HepG2 (cell line): Measurements from ENCODE around the gene ST3GAL2. TPM values are rescaled to one million over a fixed set of nuclear protein-coding genes. Genes with fewer than 3 reads are reported as not detected.

Source experiments
- ASH2L ChIP-seq: fragments of 300-600, 200-600 bp; sonication (generic); IDR thresholded peaks from 2 replicates; pipeline ENCODE4 v1.7.0; 2017; ENCODE audit warnings: low read depth, mild to moderate bottlenecking, moderate library complexity, mixed read lengths, low read length; ENCODE audit not compliant: insufficient read length
- ATRX ChIP-seq: sonication (generic); formaldehyde crosslinking; IDR thresholded peaks from 2 replicates; pipeline ENCODE4 v1.4.0; 2020; ENCODE audit warnings: missing genetic modification reagents, borderline replicate concordance
- CHD4 ChIP-seq: fragments of 200-600 bp; sonication (generic); IDR thresholded peaks from 2 replicates; pipeline ENCODE4 v1.7.0; 2017; ENCODE audit warnings: mild to moderate bottlenecking, low read length, borderline replicate concordance
- CREBL2 ChIP-seq: sonication (generic); formaldehyde crosslinking; IDR thresholded peaks from 2 replicates; pipeline ENCODE4 v1.8.1; 2023; ENCODE audit warnings: missing genetic modification reagents, mild to moderate bottlenecking, borderline replicate concordance
- ELF1 ChIP-seq: sonication (generic); formaldehyde crosslinking; IDR thresholded peaks from 2 replicates; pipeline ENCODE4 v1.4.0; 2020; ENCODE audit warnings: missing genetic modification reagents
- FOXP4 ChIP-seq: sonication (generic); formaldehyde crosslinking; IDR thresholded peaks from 2 replicates; pipeline ENCODE4 v1.4.0; 2020; ENCODE audit warnings: missing genetic modification reagents
- GMEB1 ChIP-seq: sonication (generic); formaldehyde crosslinking; IDR thresholded peaks from 2 replicates; pipeline ENCODE4 v1.5.1; 2020; ENCODE audit warnings: missing genetic modification reagents, mild to moderate bottlenecking, borderline replicate concordance
- HOXA7 ChIP-seq: sonication (generic); formaldehyde crosslinking; IDR thresholded peaks from 2 replicates; pipeline ENCODE4 v1.8.1; 2022; ENCODE audit warnings: mild to moderate bottlenecking, missing genetic modification reagents, moderate library complexity
- LBX2 ChIP-seq: sonication (generic); formaldehyde crosslinking; IDR thresholded peaks from 2 replicates; pipeline ENCODE4 v1.5.0; 2020; ENCODE audit warnings: missing genetic modification reagents, mild to moderate bottlenecking, borderline replicate concordance
- MAZ ChIP-seq, 2 experiments: sonication (generic) in 1 of 2; formaldehyde crosslinking in 1 of 2; IDR thresholded peaks; 2 replicates each; pipeline versions ENCODE4 v1.5.0 to v1.6.1; 2012 to 2020; ENCODE audit warnings: low read depth in 2 of 2, mild to moderate bottlenecking in 2 of 2, borderline replicate concordance in 1 of 2, improper control_type of control experiment in 1 of 2, low read length in 1 of 2, missing genetic modification reagents in 1 of 2, moderate library complexity in 1 of 2
- PPARG ChIP-seq: conservative IDR thresholded peaks from 2 replicates; pipeline ENCODE4 v1.6.1; 2016; ENCODE audit warnings: missing biosample characterization, missing genetic modification reagents
- RAD51 ChIP-seq: fragments of 450-650 bp; IDR thresholded peaks from 2 replicates; pipeline ENCODE4 v1.6.1; 2016; ENCODE audit warnings: borderline replicate concordance
- SOX13 ChIP-seq, 3 experiments: fragments of 450-650 bp in 1 of 3; sonication (generic) in 1 of 3; formaldehyde crosslinking in 1 of 3; IDR thresholded peaks in 2 of 3; conservative IDR thresholded peaks in 1 of 3; 2 replicates each; pipeline versions ENCODE4 v1.5.0 to v1.6.1; 2016 to 2020; ENCODE audit warnings: antibody characterized with exemption in 1 of 3, mild to moderate bottlenecking in 1 of 3, missing compliant biosample characterization in 1 of 3, missing genetic modification reagents in 1 of 3, moderate library complexity in 1 of 3
- TARDBP ChIP-seq: sonication (generic); formaldehyde crosslinking; IDR thresholded peaks from 2 replicates; pipeline ENCODE4 v1.8.0; 2022; ENCODE audit warnings: mild to moderate bottlenecking, missing genetic modification reagents
- TFAP4 ChIP-seq: sonication (generic); IDR thresholded peaks from 2 replicates; pipeline ENCODE4 v1.6.1; 2016; ENCODE audit warnings: low read depth, borderline replicate concordance
- UBTF ChIP-seq: sonication (generic); formaldehyde crosslinking; IDR thresholded peaks from 2 replicates; pipeline ENCODE4 v1.4.0; 2020; ENCODE audit warnings: mild to moderate bottlenecking, missing genetic modification reagents
- ZNF251 ChIP-seq: sonication (generic); formaldehyde crosslinking; IDR thresholded peaks from 2 replicates; pipeline ENCODE4 v1.9.0; 2021; ENCODE audit warnings: mild to moderate bottlenecking, missing genetic modification reagents
- ZNF816 ChIP-seq: sonication (generic); formaldehyde crosslinking; IDR thresholded peaks from 2 replicates; pipeline ENCODE4 v1.8.0; 2022; ENCODE audit warnings: missing genetic modification reagents, mild to moderate bottlenecking, borderline replicate concordance
- polyA plus RNA-seq, 8 experiments: library from polyadenylated mRNA; depleted of rRNA in 3 of 8; stranded (reverse) in 7 of 8; unstranded in 1 of 8; fragments of >200 nt; fragmentation: Illumina TruSeq in 4 of 8; extraction: Trizol in 4 of 8; gene quantifications; 2 replicates each; pipeline versions ENCODE4 v1.2.1 to v1.2.3, GENCODE V29; 2011 to 2016; ENCODE audit warnings: low read depth in 4 of 8, missing spikeins in 1 of 8, mixed read lengths in 1 of 8; ENCODE audit not compliant: insufficient read depth in 1 of 8
- total RNA-seq, 5 experiments: library from RNA; depleted of rRNA; stranded (reverse); fragments of >200 nt; fragmentation: Illumina TruSeq; extraction: Trizol; gene quantifications; 2 replicates each; pipeline ENCODE4 v1.2.3, GENCODE V29; 2016; ENCODE audit warnings: low read depth in 1 of 5

Gene ST3GAL2
- total and polyA plus RNA-seq, 2 of the 13 experiments (the other 11 are each of a cell fraction or from before 2014, with no cell fraction given), result 16.3 to 24.9 TPM

- TF ChIP-seq FOXP4 (CRISPR knock-in tag) (peak; percentile 50), PPARG (CRISPR knock-in tag) (peak; percentile 10; the same call in 1 of the 2 replicates), SOX13 (IDR thresholded peaks at IDR 0.05) (peak; percentile 37; the same call in 1 of the 2 replicates), SOX13 (CRISPR knock-in tag; conservative IDR thresholded peaks at IDR 0.05 in 1 of 2, IDR thresholded peaks at IDR 0.05 in 1 of 2) (0 out of 4 replicates have a peak, but pooled peaks have one; percentile 15 to 70), RAD51 (peak; percentile 57; the same call in 1 of the 2 replicates), TARDBP (CRISPR knock-in tag) (0 out of 2 replicates have a peak, but pooled peaks have one; percentile 13), ZNF816 (CRISPR knock-in tag) (peak; percentile 96), ATRX (no peak), UBTF (CRISPR knock-in tag) (no peak; the same call in 1 of the 2 replicates), GMEB1 (CRISPR knock-in tag) (peak; percentile 61; the same call in 1 of the 2 replicates), ELF1 (no peak; the same call in 1 of the 2 replicates), ASH2L (peak; percentile 67), CHD4 (no peak), MAZ (IDR thresholded peaks at IDR 0.05; ENCODE audit: borderline replicate concordance, low read depth, low read length) (no peak; the same call in 1 of the 2 replicates), MAZ (CRISPR knock-in tag; IDR thresholded peaks at IDR 0.05; ENCODE audit: low read depth) (peak; percentile 82; the same call in 1 of the 2 replicates), TFAP4 (no peak; the same call in 1 of the 2 replicates), LBX2 (CRISPR knock-in tag) (0 out of 2 replicates have a peak, but pooled peaks have one; percentile 40), CREBL2 (CRISPR knock-in tag) (no peak; the same call in 1 of the 2 replicates), ZNF251 (CRISPR knock-in tag) (peak; percentile 93), HOXA7 (CRISPR knock-in tag) (no peak)
These were observed 57.8 kb downstream of the ST3GAL2 start (continued) for GRCh38 chr16:70380919-70381603.
